Loucy (cell line): ENCODE measurements around the gene A2M.

Source experiments
- EZH2phosphoT487 ChIP-seq: fragments of 200-600 bp; IDR thresholded peaks from 2 replicates; pipeline ENCODE4 v1.6.1; 2018; ENCODE audit warnings: antibody characterized with exemption, mild to moderate bottlenecking, moderate library complexity, borderline replicate concordance
- TF ChIP-seq, protein P1 (sequence below): fragments of 200-600 bp; sonication (generic); conservative IDR thresholded peaks from 2 replicates; pipeline ENCODE4 v1.5.1; 2014; ENCODE audit warnings: mild to moderate bottlenecking, antibody characterized with exemption, low read length

DNA sequence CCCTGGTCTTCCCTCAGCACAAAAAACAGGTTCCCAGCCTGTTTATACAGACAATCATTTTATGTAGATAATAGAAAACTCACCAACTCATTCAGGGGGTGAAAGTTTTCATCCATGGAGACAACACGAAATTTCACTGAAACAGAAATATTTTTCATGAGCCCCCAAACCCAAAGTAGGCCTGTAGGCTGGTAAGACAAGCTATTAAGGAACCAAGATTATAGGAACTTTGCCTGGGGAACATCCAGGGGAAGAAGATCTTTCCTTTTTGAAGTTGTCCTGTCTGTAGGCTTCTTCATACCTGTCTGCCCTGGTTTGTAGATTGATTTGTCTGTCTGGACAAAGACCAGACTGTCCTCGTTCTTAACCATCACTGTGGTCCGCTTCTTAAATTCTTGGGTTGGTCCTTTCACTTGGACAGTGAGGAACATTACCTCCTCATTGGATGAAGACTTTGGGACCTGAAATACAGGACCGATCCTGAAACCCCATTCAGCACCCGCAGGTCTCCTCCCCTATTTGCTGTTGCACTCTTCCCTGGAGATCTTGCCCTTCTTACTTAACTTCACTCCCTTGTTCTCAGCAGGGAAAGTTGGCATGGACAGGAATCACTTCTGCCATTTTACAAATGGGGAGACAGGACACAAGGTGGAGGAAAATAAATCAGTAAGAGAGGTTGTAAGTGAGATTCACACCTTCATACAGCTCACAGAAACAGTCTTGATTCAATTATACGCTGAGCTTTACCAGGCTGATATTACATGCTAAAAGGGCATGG is 3.5 kb downstream of the A2M start:
- TF ChIP-seq EZH2phosphoT487: no peak
- TF ChIP-seq, protein P1, sequence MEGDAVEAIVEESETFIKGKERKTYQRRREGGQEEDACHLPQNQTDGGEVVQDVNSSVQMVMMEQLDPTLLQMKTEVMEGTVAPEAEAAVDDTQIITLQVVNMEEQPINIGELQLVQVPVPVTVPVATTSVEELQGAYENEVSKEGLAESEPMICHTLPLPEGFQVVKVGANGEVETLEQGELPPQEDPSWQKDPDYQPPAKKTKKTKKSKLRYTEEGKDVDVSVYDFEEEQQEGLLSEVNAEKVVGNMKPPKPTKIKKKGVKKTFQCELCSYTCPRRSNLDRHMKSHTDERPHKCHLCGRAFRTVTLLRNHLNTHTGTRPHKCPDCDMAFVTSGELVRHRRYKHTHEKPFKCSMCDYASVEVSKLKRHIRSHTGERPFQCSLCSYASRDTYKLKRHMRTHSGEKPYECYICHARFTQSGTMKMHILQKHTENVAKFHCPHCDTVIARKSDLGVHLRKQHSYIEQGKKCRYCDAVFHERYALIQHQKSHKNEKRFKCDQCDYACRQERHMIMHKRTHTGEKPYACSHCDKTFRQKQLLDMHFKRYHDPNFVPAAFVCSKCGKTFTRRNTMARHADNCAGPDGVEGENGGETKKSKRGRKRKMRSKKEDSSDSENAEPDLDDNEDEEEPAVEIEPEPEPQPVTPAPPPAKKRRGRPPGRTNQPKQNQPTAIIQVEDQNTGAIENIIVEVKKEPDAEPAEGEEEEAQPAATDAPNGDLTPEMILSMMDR: no peak
